MM.1S (cell line): ENCODE data around the gene ALG1L2.
"Not testable (repeated sequence)": the region's sequence is repeated elsewhere in the genome, so short reads cannot be mapped to it uniquely, and the experiment has no call there.

Experiments used
- DNase-seq: peaks from one replicate; pipeline ENCODE4 v3.0.0-alpha.2; 2015
- H2AFZ ChIP-seq: fragments of 300-600 bp; sonication (generic); 2 replicates; pipeline ENCODE4 v1.6.0; 2016; ENCODE audit warnings: antibody characterized with exemption, low read length
- H3F3A ChIP-seq: fragments of 300-600 bp; sonication (generic); 2 replicates; pipeline ENCODE4 v1.6.1; 2016; ENCODE audit warnings: mild to moderate bottlenecking, antibody characterized with exemption, low read length, moderate library complexity, mixed read lengths; ENCODE audit not compliant: insufficient read depth
- H3K27ac ChIP-seq: fragments of 300-600 bp; sonication (generic); 2 replicates; pipeline ENCODE4 v1.5.1; 2016; ENCODE audit warnings: mild to moderate bottlenecking, low read length
- H3K27me3 ChIP-seq: fragments of 300-600 bp; sonication (generic); replicated peaks from 2 replicates; pipeline ENCODE4 v1.6.0; 2016; ENCODE audit warnings: low read length; ENCODE audit not compliant: insufficient read depth
- H3K36me3 ChIP-seq: fragments of 300-600 bp; sonication (generic); replicated peaks from 2 replicates; pipeline ENCODE4 v1.6.1; 2016; ENCODE audit warnings: mild to moderate bottlenecking, low read length, mixed read lengths; ENCODE audit not compliant: insufficient read depth
- H3K4me1 ChIP-seq: fragments of 300-600 bp; sonication (generic); 2 replicates; pipeline ENCODE4 v1.6.1; 2016; ENCODE audit warnings: low read length, mixed read lengths
- H3K4me2 ChIP-seq: fragments of 300-600 bp; sonication (generic); 2 replicates; pipeline ENCODE4 v1.6.0; 2016; ENCODE audit warnings: low read depth, low read length
- H3K4me3 ChIP-seq: fragments of 300-600 bp; sonication (generic); 2 replicates; pipeline ENCODE4 v1.5.1; 2016; ENCODE audit warnings: low read length, mixed read lengths
- H3K79me2 ChIP-seq: fragments of 300-600 bp; sonication (generic); 2 replicates; pipeline ENCODE4 v1.6.1; 2016; ENCODE audit warnings: mixed run types, low read length, mixed read lengths
- H3K9ac ChIP-seq: fragments of 300-600 bp; sonication (generic); 2 replicates; pipeline ENCODE4 v1.6.1; 2016; ENCODE audit warnings: low read length, mixed read lengths
- H3K9me2 ChIP-seq: fragments of 300-600 bp; sonication (generic); replicated peaks from 2 replicates; pipeline ENCODE4 v1.6.1; 2016; ENCODE audit warnings: mild to moderate bottlenecking, low read length, mixed read lengths; ENCODE audit not compliant: insufficient read depth
- H3K9me3 ChIP-seq: fragments of 300-600 bp; sonication (generic); replicated peaks from 2 replicates; pipeline ENCODE4 v1.6.1; 2016; ENCODE audit warnings: mild to moderate bottlenecking, low read length, mixed read lengths; ENCODE audit not compliant: insufficient read depth
- H4K20me1 ChIP-seq: fragments of 300-600 bp; sonication (generic); 2 replicates; pipeline ENCODE4 v1.6.1; 2016; ENCODE audit warnings: mild to moderate bottlenecking, low read length, moderate library complexity, mixed read lengths; ENCODE audit not compliant: insufficient read depth
- CTCF ChIP-seq: fragments of 300-600 bp; sonication (generic); IDR thresholded peaks from 2 replicates; pipeline ENCODE4 v1.5.1; 2016; ENCODE audit warnings: antibody characterized with exemption, low read length, mixed read lengths
- EZH2 ChIP-seq: fragments of 300-600 bp; sonication (generic); optimal IDR thresholded peaks from 2 replicates; pipeline ENCODE3; 2017; ENCODE audit warnings: low read depth, mild to moderate bottlenecking, antibody characterized with exemption, low read length, mixed read lengths
- EZH2phosphoT487 ChIP-seq: fragments of 300-600 bp; sonication (generic); IDR thresholded peaks from 2 replicates; pipeline ENCODE4 v1.6.1; 2018; ENCODE audit warnings: antibody characterized with exemption, low read length

Gene ALG1L2

GRCh38 chr3:130048726-130049125 lies 32.9 kb upstream of the ALG1L2 start:
- Histone ChIP-seq H4K20me1 (no peaks in the 10 kb centered on the region), H3K9me3 (no peaks in the 10 kb centered on the region), H3K36me3 (no peaks in the 10 kb centered on the region), H3K4me1 (no peaks in the 10 kb centered on the region), H3K9me2 (no peaks in the 10 kb centered on the region), H3K4me3 (no peak overlapping the region), H2AFZ (no peak overlapping the region), H3F3A (no peaks in the 10 kb centered on the region), H3K27me3 (no peaks in the 10 kb centered on the region), H3K4me2 (no peak overlapping the region), H3K9ac (no peak overlapping the region), H3K79me2 (no peaks in the 10 kb centered on the region), H3K27ac (no peak overlapping the region)
- DNase-seq, result no peak
- TF ChIP-seq CTCF (no peak), EZH2 (no peak), EZH2phosphoT487 (no peak)

DNA sequence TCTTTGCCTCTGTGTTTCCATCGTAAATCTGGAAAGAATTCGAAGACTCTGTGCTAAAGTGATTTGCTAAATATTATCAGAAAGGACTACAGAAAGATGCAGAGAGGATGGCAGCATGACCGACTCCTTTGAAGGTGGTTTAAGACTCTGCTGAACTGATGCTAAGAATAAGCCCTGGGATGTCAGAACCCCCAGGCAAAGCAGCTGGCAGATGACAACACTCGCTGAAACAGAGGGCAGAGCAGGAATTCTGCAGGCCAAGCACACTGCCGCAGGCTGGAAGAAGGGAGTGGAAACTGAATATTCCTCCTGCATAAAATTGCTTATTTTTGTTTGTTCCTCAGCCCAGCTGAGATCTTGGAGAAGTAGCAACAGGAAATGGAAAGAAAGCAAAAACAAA lies 29.3 kb upstream of the ALG1L2 start:
- not testable (repeated sequence) for H3K9me3 ChIP-seq, H3K9me2 ChIP-seq, H3K4me3 ChIP-seq, H3K79me2 ChIP-seq, H3K27me3 ChIP-seq, DNase-seq, H3F3A ChIP-seq, H4K20me1 ChIP-seq, H3K27ac ChIP-seq, H3K4me1 ChIP-seq, H3K4me2 ChIP-seq, H3K36me3 ChIP-seq, H3K9ac ChIP-seq, H2AFZ ChIP-seq

- H3K36me3 ChIP-seq, H3K27ac ChIP-seq, H3K4me1 ChIP-seq, H3K4me3 ChIP-seq, DNase-seq, H3K4me2 ChIP-seq, H3K27me3 ChIP-seq, H3K79me2 ChIP-seq, H3K9me2 ChIP-seq, H3K9ac ChIP-seq, H2AFZ ChIP-seq, H3K9me3 ChIP-seq, H3F3A ChIP-seq, H4K20me1 ChIP-seq: not testable (repeated sequence)
These were observed 28.7 kb upstream of the ALG1L2 start for GRCh38 chr3:130052965-130053364.

GRCh38 chr3:130057536-130058266 lies 23.9 kb upstream of the ALG1L2 start:
- H4K20me1 ChIP-seq, H3F3A ChIP-seq, H3K27ac ChIP-seq, H3K9me2 ChIP-seq, H3K9me3 ChIP-seq, H3K4me1 ChIP-seq, DNase-seq, H3K4me2 ChIP-seq, H3K36me3 ChIP-seq, H2AFZ ChIP-seq, H3K27me3 ChIP-seq, H3K9ac ChIP-seq, H3K4me3 ChIP-seq, H3K79me2 ChIP-seq: not testable (repeated sequence)

GRCh38 chr3:130058267-130058657 lies 23.4 kb upstream of the ALG1L2 start:
- not testable (repeated sequence) for H3K9me3 ChIP-seq, H3K27me3 ChIP-seq, H3K4me2 ChIP-seq, H2AFZ ChIP-seq, H3K9me2 ChIP-seq, H3K4me3 ChIP-seq, DNase-seq, H3K27ac ChIP-seq, H3K36me3 ChIP-seq, H4K20me1 ChIP-seq, H3K4me1 ChIP-seq, H3K79me2 ChIP-seq, H3F3A ChIP-seq, H3K9ac ChIP-seq

GRCh38 chr3:130058716-130059115 lies 22.9 kb upstream of the ALG1L2 start:
- H4K20me1 ChIP-seq, H2AFZ ChIP-seq, H3K4me3 ChIP-seq, H3K27me3 ChIP-seq, H3K4me1 ChIP-seq, H3K36me3 ChIP-seq, H3K9me3 ChIP-seq, DNase-seq, H3K79me2 ChIP-seq, H3F3A ChIP-seq, H3K27ac ChIP-seq, H3K9me2 ChIP-seq, H3K9ac ChIP-seq, H3K4me2 ChIP-seq: not testable (repeated sequence)

DNA sequence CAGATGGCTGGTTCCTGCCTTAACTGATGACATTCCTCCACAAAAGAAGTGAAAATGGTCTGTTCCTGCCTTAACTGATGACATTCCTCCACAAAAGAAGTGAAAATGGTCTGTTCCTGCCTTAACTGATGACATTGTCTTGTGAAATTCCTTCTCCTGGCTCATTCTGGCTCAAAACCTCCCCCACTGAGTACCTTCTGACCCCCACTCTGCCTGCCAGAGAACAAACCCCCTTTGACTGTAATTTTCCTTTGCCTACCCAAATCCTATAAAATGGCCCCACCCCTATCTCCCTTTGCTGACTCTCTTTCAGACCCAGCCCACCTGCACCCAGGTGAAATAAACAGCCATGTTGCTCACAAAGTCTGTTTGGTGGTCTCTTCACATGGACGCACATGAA lies 22.5 kb upstream of the ALG1L2 start:
- H3K9ac ChIP-seq, result not testable (repeated sequence)

More for the DNA sequence above, 22.5 kb upstream of the ALG1L2 start:
- not testable (repeated sequence) for H3K79me2 ChIP-seq, H4K20me1 ChIP-seq, H3K9me2 ChIP-seq, H3K36me3 ChIP-seq, H2AFZ ChIP-seq, H3K4me2 ChIP-seq, DNase-seq, H3K27ac ChIP-seq, H3F3A ChIP-seq, H3K4me3 ChIP-seq, H3K27me3 ChIP-seq, H3K9me3 ChIP-seq, H3K4me1 ChIP-seq
